KMS-11 (cell line): ENCODE measurements around the gene ETFBKMT.

Source experiments
- H2AFZ ChIP-seq: fragments of 200-600 bp; sonication (generic); 2 replicates; pipeline ENCODE4 v1.6.1; 2016; ENCODE audit warnings: antibody characterized with exemption, mixed run types, low read depth
- H3K27ac ChIP-seq: fragments of 200-600 bp; sonication (generic); 2 replicates; pipeline ENCODE4 v1.6.1; 2016; ENCODE audit warnings: mild to moderate bottlenecking, mixed run types
- H3K27me3 ChIP-seq: fragments of 200-600 bp; sonication (generic); 2 replicates; pipeline ENCODE4 v1.6.1; 2017; ENCODE audit warnings: mild to moderate bottlenecking, low read depth, mixed run types, moderate library complexity; ENCODE audit not compliant: insufficient read depth
- H3K36me3 ChIP-seq: fragments of 200-600 bp; sonication (generic); 2 replicates; pipeline ENCODE4 v1.6.1; 2017; ENCODE audit warnings: mild to moderate bottlenecking, mixed run types; ENCODE audit not compliant: insufficient read depth
- H3K4me1 ChIP-seq: fragments of 200-600 bp; sonication (generic); 2 replicates; pipeline ENCODE4 v1.6.1; 2016; ENCODE audit warnings: mild to moderate bottlenecking, low read depth, mixed run types; ENCODE audit not compliant: poor library complexity, severe bottlenecking
- H3K4me2 ChIP-seq: fragments of 200-600 bp; sonication (generic); 2 replicates; pipeline ENCODE4 v1.7.0; 2016; ENCODE audit warnings: mild to moderate bottlenecking, mixed run types
- H3K4me3 ChIP-seq: fragments of 200-600 bp; sonication (generic); IDR thresholded peaks from 2 replicates; pipeline ENCODE4 v1.6.1; 2017; ENCODE audit warnings: low read depth, low read length, mixed read lengths; ENCODE audit not compliant: insufficient read depth
- H3K79me2 ChIP-seq: fragments of 200-600 bp; sonication (generic); 2 replicates; pipeline ENCODE4 v1.6.1; 2016; ENCODE audit warnings: low read depth, mixed run types; ENCODE audit not compliant: insufficient read depth
- H3K9ac ChIP-seq: fragments of 200-600 bp; sonication (generic); 2 replicates; pipeline ENCODE4 v1.6.1; 2016; ENCODE audit warnings: mild to moderate bottlenecking, mixed run types
- H4K20me1 ChIP-seq: fragments of 200-600 bp; sonication (generic); 2 replicates; pipeline ENCODE4 v1.6.1; 2016; ENCODE audit warnings: mild to moderate bottlenecking, mixed run types; ENCODE audit not compliant: insufficient read depth
- CTCF ChIP-seq: fragments of 200-600 bp; sonication (generic); conservative IDR thresholded peaks from 2 replicates; pipeline ENCODE4 v1.6.1; 2017; ENCODE audit warnings: low read depth, mild to moderate bottlenecking, antibody characterized with exemption, low read length, moderate library complexity, mixed read lengths

Gene ETFBKMT

GRCh38 chr12:31659087-31659942, at the start of gene ETFBKMT:
ETFBKMT (plus strand) TSS chr12:31659688; CDS start chr12:31661954, 2,266 bp downstream.
- Histone ChIP-seq H3K4me2 (peak within 1 kb of the TSS; percentile 90), H2AFZ (peak within 1 kb of the TSS; percentile 100), H4K20me1 (no peaks in the 10 kb centered on the region), H3K79me2 (no peaks in the 10 kb centered on the region), H3K4me3 (peak within 1 kb of the TSS; percentile 47), H3K4me1 (peaks cover 19% of the 10 kb centered on the region), H3K27me3 (no peaks in the 10 kb centered on the region), H3K27ac (peak within 1 kb of the TSS; percentile 88), H3K36me3 (no peaks in the 10 kb centered on the region), H3K9ac (peak within 1 kb of the TSS; percentile 84)
- 0 out of 2 replicates have a peak, but pooled peaks have one; percentile 37 for TF ChIP-seq CTCF

GRCh38 chr12:31612819-31613218, 46.7 kb upstream of the ETFBKMT start:
- H3K27ac ChIP-seq = no peak overlapping the region
- no peak for TF ChIP-seq CTCF

GRCh38 chr12:31618228-31619025, 41.1 kb upstream of the ETFBKMT start:
- Histone ChIP-seq H3K4me1 (peaks cover 5% of the 10 kb centered on the region), H3K27ac (no peak overlapping the region), H3K4me2 (no peak overlapping the region), H3K36me3 (no peaks in the 10 kb centered on the region), H3K79me2 (no peaks in the 10 kb centered on the region), H3K9ac (no peak overlapping the region), H3K27me3 (no peaks in the 10 kb centered on the region), H3K4me3 (no peak overlapping the region), H4K20me1 (no peaks in the 10 kb centered on the region), H2AFZ (no peak overlapping the region)
- no peak for TF ChIP-seq CTCF

More at GRCh38 chr12:31612819-31613218, 46.7 kb upstream of the ETFBKMT start:
- H2AFZ ChIP-seq = no peak overlapping the region
- no peaks in the 10 kb centered on the region for H4K20me1 ChIP-seq
- H3K9ac ChIP-seq = no peak overlapping the region
- no peak overlapping the region for H3K4me3 ChIP-seq
- H3K4me2 ChIP-seq = no peak overlapping the region
- no peaks in the 10 kb centered on the region for H3K36me3 ChIP-seq
- no peaks in the 10 kb centered on the region for H3K4me1 ChIP-seq
- H3K27me3 ChIP-seq = no peaks in the 10 kb centered on the region
- H3K79me2 ChIP-seq = no peaks in the 10 kb centered on the region

- no peak overlapping the region for H3K27ac ChIP-seq
- no peaks in the 10 kb centered on the region for H3K79me2 ChIP-seq
- TF ChIP-seq CTCF = no peak
- no peaks in the 10 kb centered on the region for H3K27me3 ChIP-seq
- no peak overlapping the region for H3K9ac ChIP-seq
- H3K4me2 ChIP-seq = no peak overlapping the region
- no peaks in the 10 kb centered on the region for H3K36me3 ChIP-seq
- no peak overlapping the region for H3K4me3 ChIP-seq
- peaks cover 5% of the 10 kb centered on the region for H3K4me1 ChIP-seq
- no peak overlapping the region for H2AFZ ChIP-seq
- no peaks in the 10 kb centered on the region for H4K20me1 ChIP-seq
Observed at GRCh38 chr12:31620311-31620710, 39.2 kb upstream of the ETFBKMT start.
